AG09319 (cell line): Measurements from ENCODE around the gene ZNF778.

Experiments used
- DNase-seq: peaks from one replicate; pipeline ENCODE4 v3.0.0-alpha.2; 2010; ENCODE audit warnings: low read depth; ENCODE audit errors: extremely low read depth
- TF ChIP-seq, protein P1 (sequence below): IDR thresholded peaks from 2 replicates; pipeline ENCODE4 v1.5.1; 2011; ENCODE audit warnings: low read depth, mild to moderate bottlenecking, inconsistent platforms, low read length, moderate library complexity

ZNF778 gene

GRCh38 chr16:89281829-89282228 is 64.3 kb downstream of the ZNF778 start:
- DNase-seq, result no peak
- TF ChIP-seq, protein P1, sequence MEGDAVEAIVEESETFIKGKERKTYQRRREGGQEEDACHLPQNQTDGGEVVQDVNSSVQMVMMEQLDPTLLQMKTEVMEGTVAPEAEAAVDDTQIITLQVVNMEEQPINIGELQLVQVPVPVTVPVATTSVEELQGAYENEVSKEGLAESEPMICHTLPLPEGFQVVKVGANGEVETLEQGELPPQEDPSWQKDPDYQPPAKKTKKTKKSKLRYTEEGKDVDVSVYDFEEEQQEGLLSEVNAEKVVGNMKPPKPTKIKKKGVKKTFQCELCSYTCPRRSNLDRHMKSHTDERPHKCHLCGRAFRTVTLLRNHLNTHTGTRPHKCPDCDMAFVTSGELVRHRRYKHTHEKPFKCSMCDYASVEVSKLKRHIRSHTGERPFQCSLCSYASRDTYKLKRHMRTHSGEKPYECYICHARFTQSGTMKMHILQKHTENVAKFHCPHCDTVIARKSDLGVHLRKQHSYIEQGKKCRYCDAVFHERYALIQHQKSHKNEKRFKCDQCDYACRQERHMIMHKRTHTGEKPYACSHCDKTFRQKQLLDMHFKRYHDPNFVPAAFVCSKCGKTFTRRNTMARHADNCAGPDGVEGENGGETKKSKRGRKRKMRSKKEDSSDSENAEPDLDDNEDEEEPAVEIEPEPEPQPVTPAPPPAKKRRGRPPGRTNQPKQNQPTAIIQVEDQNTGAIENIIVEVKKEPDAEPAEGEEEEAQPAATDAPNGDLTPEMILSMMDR, result no peak

DNA sequence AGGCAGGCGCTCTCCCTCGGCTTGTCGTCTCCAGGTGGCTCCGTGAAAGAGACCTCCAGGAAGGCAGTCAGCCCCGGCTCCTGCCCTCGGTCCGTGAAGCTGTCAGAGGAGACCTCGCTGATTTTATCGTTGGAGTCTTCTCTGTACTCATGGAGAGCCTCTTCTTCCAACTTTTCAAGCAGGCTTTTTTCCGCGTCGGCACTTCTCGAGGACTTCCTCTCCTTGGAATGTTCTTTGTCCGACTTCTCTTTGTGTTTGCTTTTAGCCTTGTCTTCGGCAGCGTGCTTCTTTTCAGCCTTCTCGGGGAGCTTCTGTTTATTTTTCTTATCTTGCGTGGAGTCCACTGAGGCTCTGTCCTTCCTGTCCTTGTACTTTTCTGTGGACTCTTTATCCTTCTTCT is 65.0 kb downstream of the ZNF778 start:
- DNase-seq, result no peak
- TF ChIP-seq, protein P1, result no peak

- TF ChIP-seq, protein P1, result no peak
- DNase-seq, result no peak
These were observed 65.9 kb downstream of the ZNF778 start for GRCh38 chr16:89283449-89283848.

- TF ChIP-seq, protein P1, result no peak
- DNase-seq, result no peak
These were observed 67.9 kb downstream of the ZNF778 start for GRCh38 chr16:89285381-89285780.

DNA sequence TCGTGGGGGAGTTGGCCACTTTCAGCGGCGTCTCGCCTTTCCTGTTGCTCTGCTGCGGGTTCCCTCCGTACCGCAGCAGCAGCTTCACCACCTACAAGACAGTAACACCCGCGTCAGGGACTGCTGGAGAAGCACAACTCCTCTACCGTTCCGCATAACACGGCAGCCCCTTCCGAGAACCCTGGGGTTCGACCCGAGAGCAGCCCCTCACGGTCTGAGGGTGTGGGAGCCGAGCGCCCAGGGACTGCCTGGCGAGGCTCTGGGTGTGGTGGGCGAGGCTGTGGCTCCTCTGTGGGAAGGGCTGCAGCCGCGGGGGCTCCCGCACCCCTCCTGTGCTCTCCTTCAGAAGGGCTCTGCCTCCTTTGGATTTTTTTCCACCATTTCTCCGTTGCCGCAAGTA is 68.6 kb downstream of the ZNF778 start:
- no peak for DNase-seq
- TF ChIP-seq, protein P1, result no peak
